ENCODE results near the gene ZNF576. TPM values are rescaled to one million over a fixed set of nuclear protein-coding genes. Genes with fewer than 3 reads are reported as not detected.
A peak's percentile ranks its signal among the peaks of the same experiment; 100 is the strongest.

ZNF576 gene
- total and polyA plus RNA-seq, 7 donors: 10.3 to 22.7 (median 16.0) TPM

DNA sequence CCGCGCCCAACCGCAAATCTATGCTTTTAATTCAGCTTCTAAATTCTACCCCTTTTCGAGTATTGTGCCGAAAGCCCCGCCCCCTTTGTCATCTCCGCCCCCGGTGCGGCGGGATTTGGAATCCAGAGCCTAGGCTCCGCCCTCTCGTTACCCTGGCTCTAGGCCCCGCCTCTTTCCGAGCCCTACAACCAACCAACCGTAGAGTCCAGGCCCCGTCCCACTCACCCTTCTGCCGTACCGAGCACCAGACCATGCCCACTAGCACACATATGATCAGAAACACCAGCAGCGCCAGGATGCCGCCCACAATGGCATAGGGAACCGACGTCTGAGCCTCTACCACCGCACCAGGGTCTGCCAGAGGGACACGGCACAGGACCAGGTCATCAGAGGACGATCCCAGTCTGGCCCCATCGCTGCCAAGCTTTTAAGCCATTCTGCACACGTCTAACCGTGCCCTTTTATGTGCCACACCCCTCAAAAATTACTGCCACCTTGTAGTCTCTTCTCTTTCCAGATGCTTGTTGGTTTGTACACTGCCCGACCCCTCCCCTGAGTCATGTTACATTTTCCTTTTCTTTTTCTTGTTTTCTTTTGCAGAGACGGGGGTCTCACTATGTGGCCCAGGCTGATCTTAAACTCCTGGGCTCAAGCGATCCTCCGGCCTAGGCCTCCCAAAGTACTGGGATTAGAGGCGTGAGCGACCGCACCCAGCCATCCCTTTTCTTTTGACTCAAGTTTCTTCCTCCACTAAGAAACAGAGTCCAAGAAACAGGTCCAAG, 27.7 kb downstream of the ZNF576 start:
- H3K4me1 ChIP-seq: peaks cover 3% of the 10 kb centered on the region
- no peak for DNase-seq
- TF ChIP-seq, protein P1, sequence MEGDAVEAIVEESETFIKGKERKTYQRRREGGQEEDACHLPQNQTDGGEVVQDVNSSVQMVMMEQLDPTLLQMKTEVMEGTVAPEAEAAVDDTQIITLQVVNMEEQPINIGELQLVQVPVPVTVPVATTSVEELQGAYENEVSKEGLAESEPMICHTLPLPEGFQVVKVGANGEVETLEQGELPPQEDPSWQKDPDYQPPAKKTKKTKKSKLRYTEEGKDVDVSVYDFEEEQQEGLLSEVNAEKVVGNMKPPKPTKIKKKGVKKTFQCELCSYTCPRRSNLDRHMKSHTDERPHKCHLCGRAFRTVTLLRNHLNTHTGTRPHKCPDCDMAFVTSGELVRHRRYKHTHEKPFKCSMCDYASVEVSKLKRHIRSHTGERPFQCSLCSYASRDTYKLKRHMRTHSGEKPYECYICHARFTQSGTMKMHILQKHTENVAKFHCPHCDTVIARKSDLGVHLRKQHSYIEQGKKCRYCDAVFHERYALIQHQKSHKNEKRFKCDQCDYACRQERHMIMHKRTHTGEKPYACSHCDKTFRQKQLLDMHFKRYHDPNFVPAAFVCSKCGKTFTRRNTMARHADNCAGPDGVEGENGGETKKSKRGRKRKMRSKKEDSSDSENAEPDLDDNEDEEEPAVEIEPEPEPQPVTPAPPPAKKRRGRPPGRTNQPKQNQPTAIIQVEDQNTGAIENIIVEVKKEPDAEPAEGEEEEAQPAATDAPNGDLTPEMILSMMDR (IDR thresholded peaks at IDR 0.05): no peak
- WGBS, 3 donors: 76 to 79% (median 78%) methylated on average over 35 of the region's 35 CpGs
- no peak for ATAC-seq
- H3K27me3 ChIP-seq (ENCODE audit: insufficient read depth in 3 of 3, low read length in 2 of 3): no peaks in the 10 kb centered on the region
- H3K27ac ChIP-seq: no peak overlapping the region
- intact Hi-C loops (cut with DNase I): no loop called here
- H3K36me3 ChIP-seq (ENCODE audit: insufficient read depth in 1 of 2, low read depth in 1 of 2): no peaks in the 10 kb centered on the region
- H3K9me3 ChIP-seq: no peaks in the 10 kb centered on the region
- H3K4me3 ChIP-seq: no peak overlapping the region

DNA sequence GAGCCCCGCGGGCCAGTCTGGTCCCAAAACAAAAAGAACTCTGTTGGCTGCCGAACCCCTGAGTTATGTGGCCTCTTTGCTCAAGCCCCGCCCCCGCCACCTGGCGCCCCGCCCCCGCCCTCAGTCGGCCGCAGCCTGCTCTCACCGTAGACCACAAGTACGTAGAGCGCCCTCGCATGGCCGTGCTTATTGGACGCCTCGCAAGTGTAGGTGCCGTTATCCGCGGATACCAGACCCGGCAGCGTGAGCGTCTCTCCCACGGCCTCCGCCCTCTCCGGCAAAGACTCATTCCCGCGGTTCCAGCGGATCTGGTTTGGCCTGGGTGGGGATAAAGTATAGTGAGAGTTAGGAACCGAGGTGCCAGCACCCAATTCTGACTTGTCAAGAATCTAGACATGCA, 28.5 kb downstream of the ZNF576 start:
- Histone ChIP-seq H3K4me3 (no peak overlapping the region), H3K36me3 (ENCODE audit: insufficient read depth in 1 of 2, low read depth in 1 of 2) (no peaks in the 10 kb centered on the region), H3K9me3 (no peaks in the 10 kb centered on the region), H3K27me3 (ENCODE audit: insufficient read depth in 3 of 3, low read length in 2 of 3) (no peaks in the 10 kb centered on the region), H3K4me1 (peaks cover 3% of the 10 kb centered on the region), H3K27ac (no peak overlapping the region)
- TF ChIP-seq, protein P1 (IDR thresholded peaks at IDR 0.05): no peak
- 29 to 46% (median 39%) methylated on average over 30 of the region's 30 CpGs for WGBS, 3 donors
- DNase-seq: peak; percentile 31 to 68
- intact Hi-C loops (cut with DNase I): no loop called here
- ATAC-seq: peak in 1 of 4 donors; percentile 34

DNA sequence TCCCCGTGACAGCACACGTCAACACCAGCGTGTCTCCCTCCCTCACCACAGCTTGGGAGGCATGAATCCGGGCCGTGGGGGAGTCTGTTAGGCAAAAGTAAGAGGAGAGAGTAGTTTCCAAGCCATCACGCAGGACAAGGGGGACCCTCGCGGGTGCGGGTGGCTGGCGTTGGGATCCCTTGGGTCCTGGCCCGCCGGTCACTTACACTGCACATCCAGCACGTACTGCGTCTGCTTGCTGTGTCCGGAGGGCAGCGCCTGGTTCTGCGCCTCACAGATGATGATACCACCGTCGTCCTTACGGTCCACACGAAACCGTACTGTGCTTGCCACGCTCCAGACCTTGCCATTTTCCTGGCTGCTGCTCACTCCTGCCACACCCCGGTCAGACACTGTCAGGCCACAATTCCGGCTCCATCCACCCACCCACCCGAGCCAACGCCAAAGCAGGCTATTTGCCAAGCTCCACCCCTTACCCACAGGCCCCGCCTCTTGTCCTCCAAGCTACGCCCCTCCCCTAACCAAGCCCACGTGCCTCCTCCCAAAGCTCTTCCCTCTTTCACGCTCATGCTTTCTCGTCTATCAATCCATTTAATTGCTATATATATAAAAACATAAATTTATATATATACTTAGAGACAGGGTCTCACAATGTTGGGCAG, 29.7 kb downstream of the ZNF576 start:
- 80 to 87% (median 81%) methylated on average over 32 of the region's 32 CpGs for WGBS, 3 donors
- H3K4me1 ChIP-seq: peaks cover 3% of the 10 kb centered on the region
- H3K9me3 ChIP-seq: no peaks in the 10 kb centered on the region
- H3K27ac ChIP-seq: no peak overlapping the region
- H3K27me3 ChIP-seq (ENCODE audit: insufficient read depth in 3 of 3, low read length in 2 of 3): no peaks in the 10 kb centered on the region
- no peak for ATAC-seq
- DNase-seq: no peak
- intact Hi-C loops (cut with DNase I): no loop called here
- TF ChIP-seq, protein P1 (IDR thresholded peaks at IDR 0.05): no peak
- H3K4me3 ChIP-seq: no peak overlapping the region
- H3K36me3 ChIP-seq (ENCODE audit: insufficient read depth in 1 of 2, low read depth in 1 of 2): no peaks in the 10 kb centered on the region

DNA sequence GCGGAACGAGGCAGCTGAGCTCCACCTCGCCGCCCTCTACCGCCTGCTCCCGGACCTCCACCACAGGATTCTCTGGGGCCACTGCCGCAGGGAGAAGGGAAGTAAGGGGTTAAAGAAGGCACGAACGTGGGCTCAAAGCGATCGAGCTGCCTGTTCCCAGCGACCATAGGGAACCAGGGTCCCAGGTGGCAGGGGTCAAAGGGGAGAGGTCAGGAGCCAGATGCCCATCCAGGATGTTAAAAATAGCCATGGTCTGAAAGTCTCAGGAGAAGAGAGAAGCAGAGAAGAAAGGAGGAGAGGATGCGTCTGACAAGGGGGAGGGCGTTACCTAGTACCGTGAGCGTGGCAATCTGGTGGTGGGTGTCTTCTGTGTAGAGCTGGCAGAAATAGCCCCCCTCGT, 30.4 kb downstream of the ZNF576 start:
- peaks cover 3% of the 10 kb centered on the region for H3K4me1 ChIP-seq
- ATAC-seq (no peak), DNase-seq (no peak)
- H3K9me3 ChIP-seq: no peaks in the 10 kb centered on the region
- H3K27me3 ChIP-seq (ENCODE audit: insufficient read depth in 3 of 3, low read length in 2 of 3): no peaks in the 10 kb centered on the region
- no peak overlapping the region for H3K4me3 ChIP-seq
- no peaks in the 10 kb centered on the region for H3K36me3 ChIP-seq (ENCODE audit: insufficient read depth in 1 of 2, low read depth in 1 of 2)
- TF ChIP-seq, protein P1 (IDR thresholded peaks at IDR 0.05): no peak
- WGBS, 3 donors: 53 to 61% (median 61%) methylated on average over 17 of the region's 17 CpGs
- intact Hi-C loops (cut with DNase I): no loop called here
- H3K27ac ChIP-seq: no peak overlapping the region

All from psoas muscle (tissue), 8 donors.